GM12875 (cell line): Measurements from ENCODE around the gene CNTN4.

Experiments used
- H3K4me3 ChIP-seq: one replicate; pipeline ENCODE4 v1.5.1; 2011; ENCODE audit warnings: low read depth, low read length, control low read depth
- CTCF ChIP-seq: IDR thresholded peaks from 2 replicates; pipeline ENCODE4 v1.5.1; 2011; ENCODE audit warnings: low read depth, mild to moderate bottlenecking, control low read depth, inconsistent platforms, low read length, moderate library complexity, borderline replicate concordance; ENCODE audit not compliant: insufficient read depth

The CNTN4 gene

GRCh38 chr3:2849092-2849491 lies 750.4 kb downstream of the CNTN4 start:
- H3K4me3 ChIP-seq: no peak overlapping the region
- TF ChIP-seq CTCF: no peak

GRCh38 chr3:2850701-2851100 lies 752.0 kb downstream of the CNTN4 start:
- TF ChIP-seq CTCF: no peak
- no peak overlapping the region for H3K4me3 ChIP-seq

- no peak overlapping the region for H3K4me3 ChIP-seq
- no peak for TF ChIP-seq CTCF
Measured at GRCh38 chr3:2851361-2851760, 752.7 kb downstream of the CNTN4 start.

- no peak for TF ChIP-seq CTCF
- no peak overlapping the region for H3K4me3 ChIP-seq
Measured at GRCh38 chr3:2851835-2852234, 753.2 kb downstream of the CNTN4 start.

- no peak for TF ChIP-seq CTCF
- no peak overlapping the region for H3K4me3 ChIP-seq
Measured at GRCh38 chr3:2853651-2854050, 755.0 kb downstream of the CNTN4 start.

GRCh38 chr3:2856138-2857133 lies 757.8 kb downstream of the CNTN4 start:
- no peak overlapping the region for H3K4me3 ChIP-seq
- no peak for TF ChIP-seq CTCF

GRCh38 chr3:2860626-2861025 lies 762.0 kb downstream of the CNTN4 start:
- TF ChIP-seq CTCF: no peak
- H3K4me3 ChIP-seq: no peak overlapping the region
